ENCODE data around the gene FSIP1.

GRCh38 chr15:39823634-39824033 is 41.0 kb upstream of the FSIP1 start:
- TF ChIP-seq CTCF (IDR thresholded peaks at IDR 0.05) (no peak), POLR2A (IDR thresholded peaks at IDR 0.05) (no peak), POLR2AphosphoS5 (IDR thresholded peaks at IDR 0.05) (no peak), EP300 (IDR thresholded peaks at IDR 0.05) (no peak)

Data from gastroesophageal sphincter (tissue), 3 donors.